GM15510 (cell line): Measurements from ENCODE around the gene MID1.

ENCODE experiments used
- POLR2A ChIP-seq: IDR thresholded peaks from 3 replicates; pipeline ENCODE4 v1.6.1; 2011; ENCODE audit warnings: borderline replicate concordance; ENCODE audit not compliant: insufficient read length; ENCODE audit errors: extremely low read depth

MID1 gene

GRCh38 chrX:10477525-10477924 is 142.9 kb downstream of the MID1 start:
- no peak for TF ChIP-seq POLR2A

GRCh38 chrX:10474913-10475568 is 145.3 kb downstream of the MID1 start:
- no peak for TF ChIP-seq POLR2A

- no peak for TF ChIP-seq POLR2A
Measured at GRCh38 chrX:10474510-10474909, 145.9 kb downstream of the MID1 start.

- TF ChIP-seq POLR2A: no peak
Measured at GRCh38 chrX:10471418-10471817, 149.0 kb downstream of the MID1 start.

- TF ChIP-seq POLR2A: no peak
Measured at GRCh38 chrX:10470009-10470408, 150.4 kb downstream of the MID1 start.

- TF ChIP-seq POLR2A: no peak
Measured at GRCh38 chrX:10467793-10468192, 152.6 kb downstream of the MID1 start.

- TF ChIP-seq POLR2A: no peak
Measured at GRCh38 chrX:10465254-10465653, 155.1 kb downstream of the MID1 start.

- no peak for TF ChIP-seq POLR2A
Measured at GRCh38 chrX:10457092-10457491, 163.3 kb downstream of the MID1 start.

- TF ChIP-seq POLR2A: no peak
Measured at GRCh38 chrX:10453945-10454344, 166.4 kb downstream of the MID1 start.

GRCh38 chrX:10450959-10451355 is 169.4 kb downstream of the MID1 start:
- no peak for TF ChIP-seq POLR2A

GRCh38 chrX:10450229-10450958 is 170.0 kb downstream of the MID1 start:
- TF ChIP-seq POLR2A: no peak

- TF ChIP-seq POLR2A: no peak
Measured at GRCh38 chrX:10447564-10448214, 172.7 kb downstream of the MID1 start.

- TF ChIP-seq POLR2A: no peak
Measured at GRCh38 chrX:10444204-10444603, 176.2 kb downstream of the MID1 start.

- TF ChIP-seq POLR2A: no peak
Measured at GRCh38 chrX:10441464-10441863, 178.9 kb downstream of the MID1 start.

- TF ChIP-seq POLR2A: no peak
Measured at GRCh38 chrX:10433296-10433965, 187.0 kb downstream of the MID1 start.
